ENCODE data around the gene CEP350.
"Not testable (repeated sequence)": the region's sequence is repeated elsewhere in the genome, so short reads cannot be mapped to it uniquely, and the experiment has no call there.

Gene CEP350

GRCh38 chr1:180116964-180117763, 162.6 kb downstream of the CEP350 start:
- ATAC-seq (no peak), DNase-seq (no peak)

DNA sequence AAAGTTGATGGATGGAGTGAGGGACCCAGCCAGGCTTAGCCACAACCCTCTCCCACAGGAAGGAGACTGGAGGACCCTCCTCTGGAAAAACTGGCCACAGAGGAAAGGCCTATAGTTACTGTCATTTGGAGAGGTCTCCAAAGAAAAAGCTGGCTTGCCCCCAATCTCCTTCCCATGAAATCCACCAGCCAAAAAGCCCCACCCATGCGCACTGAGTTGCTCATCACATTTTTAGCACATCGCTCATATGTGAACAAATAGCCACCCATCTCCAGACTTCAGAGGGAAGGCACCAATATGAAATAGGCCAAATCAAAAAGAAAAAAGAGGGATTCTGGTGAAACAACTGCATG, 163.1 kb downstream of the CEP350 start:
- ATAC-seq: no peak
- DNase-seq: no peak

DNA sequence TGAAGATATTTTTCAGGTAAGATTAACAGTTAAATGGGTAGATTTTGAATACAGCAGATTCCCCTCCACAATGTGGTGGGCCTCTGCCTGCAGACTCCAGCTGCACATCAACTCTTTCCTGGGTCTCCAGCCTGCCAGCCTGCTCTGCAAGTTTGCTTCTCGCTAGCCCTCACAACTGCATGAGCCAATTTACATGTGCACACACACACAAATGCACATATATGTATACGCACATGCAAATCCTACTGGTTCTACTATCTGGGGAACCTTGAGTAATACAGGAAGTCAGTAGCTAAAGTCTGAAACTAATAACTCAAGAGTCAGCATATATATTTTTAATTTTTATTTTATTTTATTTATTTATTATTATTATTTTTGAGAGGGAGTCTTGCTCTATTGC, 165.2 kb downstream of the CEP350 start:
- DNase-seq (no peak), ATAC-seq (no peak)

- ATAC-seq (no peak), DNase-seq (no peak)
Observed at GRCh38 chr1:180123463-180123936, 168.9 kb downstream of the CEP350 start.

DNA sequence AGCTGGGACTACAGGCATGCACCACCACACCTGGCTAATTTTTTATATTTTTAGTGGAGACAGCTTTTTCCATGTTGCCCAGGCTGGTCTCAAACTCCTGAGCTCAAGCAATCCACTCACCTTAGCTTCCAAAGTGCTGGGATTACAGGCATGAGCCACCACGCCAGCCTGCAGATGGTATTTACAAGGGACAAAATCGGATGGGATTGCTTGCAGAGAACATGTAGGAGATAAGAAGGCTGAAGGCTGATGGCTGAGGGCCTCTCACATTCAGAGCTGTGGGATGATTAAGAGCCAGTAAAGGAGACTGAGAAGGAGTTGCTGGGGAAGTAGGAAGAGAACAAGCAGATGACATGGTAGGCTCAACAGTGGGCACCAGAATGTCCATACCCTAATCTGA, 176.0 kb downstream of the CEP350 start:
- DNase-seq: no peak
- no peak for ATAC-seq

GRCh38 chr1:180131510-180131909, 176.9 kb downstream of the CEP350 start:
- ATAC-seq: peak; percentile 93
- DNase-seq: peak; percentile 45

GRCh38 chr1:180133193-180133592, 178.6 kb downstream of the CEP350 start:
- DNase-seq (no peak), ATAC-seq (no peak)

- not testable (repeated sequence) for ATAC-seq, DNase-seq
Observed at GRCh38 chr1:180133688-180134087, 179.1 kb downstream of the CEP350 start.

DNA sequence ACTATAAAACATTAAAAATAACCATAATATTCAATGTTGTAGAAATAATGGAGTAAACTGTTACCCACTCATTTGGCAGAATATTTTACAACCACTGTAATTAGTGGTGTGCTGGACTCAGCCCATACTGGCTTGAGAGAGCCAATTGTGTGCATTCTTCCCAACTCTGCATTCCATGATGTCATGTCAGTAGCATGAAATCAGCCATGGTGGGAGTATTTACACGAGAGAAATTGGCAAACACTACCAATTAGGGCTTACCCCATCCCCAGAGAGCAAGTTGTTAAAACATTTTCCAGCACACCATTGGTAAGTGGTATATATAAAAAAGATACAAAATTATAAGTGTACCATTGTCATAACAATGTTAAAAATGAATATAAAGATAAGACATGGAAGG, 180.9 kb downstream of the CEP350 start:
- ATAC-seq (no peak), DNase-seq (no peak)

GRCh38 chr1:180136331-180136967, 181.8 kb downstream of the CEP350 start:
- no peak for ATAC-seq
- no peak for DNase-seq

DNA sequence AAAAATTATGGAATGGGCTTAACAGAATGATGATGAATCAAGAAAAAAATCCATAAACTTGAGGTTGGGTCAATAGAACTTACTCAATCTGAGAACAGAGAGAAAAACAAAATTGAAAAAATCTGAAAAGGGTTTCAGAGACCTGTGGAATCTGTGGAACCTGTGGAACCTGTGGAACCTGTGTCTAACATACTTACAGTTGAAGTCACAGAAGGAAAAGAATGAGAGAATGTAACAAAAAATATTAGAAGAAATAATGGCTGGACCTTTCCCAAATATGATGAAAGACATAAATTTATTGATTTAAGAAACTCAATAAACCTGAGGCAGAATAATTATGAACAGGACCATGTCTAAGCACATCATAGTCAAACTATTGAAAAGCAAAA, 182.4 kb downstream of the CEP350 start:
- DNase-seq: no peak

DNA sequence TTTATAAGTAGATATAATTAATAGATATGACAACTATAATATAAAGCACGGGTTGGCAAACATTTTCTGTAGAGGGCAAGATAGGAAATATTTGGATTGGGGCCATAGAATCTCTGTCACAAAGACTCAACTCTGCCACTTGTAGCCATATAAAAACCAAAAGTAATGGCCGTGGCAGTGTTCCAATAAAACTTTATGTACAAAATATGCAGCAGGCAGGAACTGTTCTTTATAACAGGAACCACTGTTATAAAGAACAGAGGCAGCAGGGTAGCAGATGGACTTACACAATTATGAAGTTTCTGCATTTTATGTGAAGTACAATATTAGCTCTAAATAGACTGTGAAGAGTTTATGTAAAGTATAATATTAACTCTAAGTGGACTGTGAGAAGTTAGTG, 183.2 kb downstream of the CEP350 start:
- ATAC-seq: no peak
- no peak for DNase-seq

More for the DNA sequence above, 182.4 kb downstream of the CEP350 start:
- no peak for ATAC-seq

GRCh38 chr1:180141381-180141934, 186.8 kb downstream of the CEP350 start:
- no peak for DNase-seq
- ATAC-seq: no peak

- DNase-seq (no peak), ATAC-seq (no peak)
Observed at GRCh38 chr1:180143359-180143758, 188.7 kb downstream of the CEP350 start.

DNA sequence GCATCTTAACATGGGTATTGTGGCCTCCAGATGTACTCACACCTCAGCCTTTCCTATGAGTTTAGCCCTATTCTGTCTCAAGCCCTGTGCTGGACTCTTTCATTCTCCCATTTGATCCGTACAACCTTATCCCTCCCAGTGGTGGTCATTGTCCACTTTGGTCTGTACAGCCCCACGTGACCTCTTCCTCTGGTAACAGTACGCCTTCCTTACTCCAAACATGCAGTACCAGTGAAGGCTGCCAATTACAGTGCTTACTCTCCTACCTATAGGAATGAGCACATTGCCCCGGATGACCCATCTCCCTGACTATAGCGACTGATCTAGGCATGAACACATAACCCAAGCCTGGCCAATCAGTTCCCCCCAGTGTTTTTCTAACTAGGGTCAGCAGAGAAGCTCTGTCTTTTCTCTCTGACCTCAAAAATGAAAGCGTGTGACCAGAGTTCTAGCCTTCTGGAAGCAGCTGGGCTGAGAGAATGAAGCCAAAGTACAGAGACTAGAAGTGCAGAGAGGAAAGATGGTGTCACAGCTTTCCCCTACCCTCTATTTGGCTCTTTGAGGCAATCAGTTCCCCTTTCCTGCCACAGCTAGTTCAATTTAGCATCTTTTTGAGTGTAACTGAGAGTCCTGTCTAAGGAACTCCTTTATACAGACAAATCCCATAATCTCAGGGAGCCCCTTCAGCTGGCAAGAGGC, 190.2 kb downstream of the CEP350 start:
- no peak for ATAC-seq
- DNase-seq: no peak

DNA sequence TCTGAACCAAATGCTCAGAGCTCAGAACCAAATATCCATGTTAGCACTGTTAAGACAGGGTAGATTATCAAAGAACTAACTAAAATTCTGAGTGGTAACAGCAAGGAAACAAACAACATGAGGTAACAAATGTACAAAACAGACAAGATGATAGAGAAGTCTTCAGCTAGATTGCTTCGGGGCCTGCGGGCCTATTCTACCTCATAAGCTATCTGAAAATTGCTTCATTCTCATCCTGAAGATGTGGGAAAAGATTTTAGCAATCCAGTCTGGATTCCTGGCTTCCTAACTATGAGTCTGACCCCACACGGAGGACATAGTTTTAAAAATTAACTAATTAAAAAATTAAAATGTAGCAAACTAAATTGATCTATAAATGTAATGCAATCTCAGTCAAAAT, 190.8 kb downstream of the CEP350 start:
- ATAC-seq (no peak), DNase-seq (no peak)

- ATAC-seq (no peak), DNase-seq (no peak)
Observed at GRCh38 chr1:180150982-180151381, 196.4 kb downstream of the CEP350 start.

GRCh38 chr1:180151508-180151907, 196.9 kb downstream of the CEP350 start:
- no peak for DNase-seq
- ATAC-seq: no peak

- DNase-seq: no peak
- no peak for ATAC-seq
Observed at GRCh38 chr1:180152588-180152987, 198.0 kb downstream of the CEP350 start.

- no peak for DNase-seq
- ATAC-seq: no peak
Observed at GRCh38 chr1:180153032-180153431, 198.4 kb downstream of the CEP350 start.

DNA sequence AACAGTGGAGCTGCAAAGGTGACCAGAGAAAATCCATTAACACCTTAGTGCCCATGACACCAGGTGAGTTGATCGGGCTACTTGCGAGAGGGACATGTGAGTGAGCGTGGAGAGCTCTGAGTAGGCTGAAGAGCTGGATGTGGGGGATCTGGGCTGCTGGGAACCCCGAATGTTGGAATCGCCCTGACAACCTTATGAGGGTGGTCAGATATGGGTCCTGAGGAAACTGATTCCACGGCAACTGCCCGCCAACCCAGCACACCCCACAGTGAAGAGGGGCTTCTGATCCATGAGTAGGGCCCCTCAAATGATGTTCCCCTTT, 199.4 kb downstream of the CEP350 start:
- DNase-seq: no peak
- ATAC-seq: no peak

DNA sequence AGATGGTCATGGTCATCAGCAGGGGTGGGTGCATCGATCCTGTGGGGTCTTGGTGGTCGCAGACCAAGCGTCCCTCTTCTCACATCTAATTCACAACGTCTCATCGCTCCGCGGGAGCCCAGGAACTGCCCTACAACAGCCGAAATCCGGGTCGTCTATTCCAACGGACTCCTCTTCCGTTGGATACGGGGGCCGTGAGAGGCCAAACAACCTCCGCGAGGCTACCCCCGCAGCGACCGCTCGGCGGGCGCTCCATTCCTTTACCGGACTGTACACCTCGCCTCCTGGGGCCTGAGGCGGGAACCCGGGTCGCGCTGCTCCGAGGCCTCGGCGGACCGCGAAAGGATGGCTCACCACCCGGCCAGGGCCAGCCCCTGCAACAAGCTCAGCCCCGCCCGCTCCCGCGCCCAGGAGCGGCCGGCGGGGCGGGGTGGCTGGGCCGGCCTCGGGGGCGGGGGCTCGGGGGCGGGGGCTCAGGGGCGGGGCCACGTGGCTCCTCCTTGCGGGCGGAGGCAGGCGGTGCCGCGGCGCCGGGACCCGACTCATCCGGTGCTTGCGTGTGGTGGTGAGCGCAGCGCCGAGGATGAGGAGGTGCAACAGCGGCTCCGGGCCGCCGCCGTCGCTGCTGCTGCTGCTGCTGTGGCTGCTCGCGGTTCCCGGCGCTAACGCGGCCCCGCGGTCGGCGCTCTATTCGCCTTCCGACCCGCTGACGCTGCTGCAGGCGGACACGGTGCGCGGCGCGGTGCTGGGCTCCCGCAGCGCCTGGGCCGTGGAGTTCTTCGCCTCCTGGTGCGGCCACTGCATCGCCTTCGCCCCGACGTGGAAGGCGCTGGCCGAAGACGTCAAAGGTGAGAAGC, 199.9 kb downstream of the CEP350 start, which contains the start of gene QSOX1:
Gene QSOX1 (plus strand): TSS at position 545 of the 857 bp plus-strand sequence. CDS start 39 bp downstream, at position 584.
- DNase-seq (peak; percentile 89), ATAC-seq (peak; percentile 95)
